Measurements from ENCODE around the gene RNF44. TPM values are rescaled to one million over a fixed set of nuclear protein-coding genes. Genes with fewer than 3 reads are reported as not detected.

RNF44 gene
- total RNA-seq, 4 donors from 2014 or later = 8.8 to 23.1 (median 15.5) TPM

DNA sequence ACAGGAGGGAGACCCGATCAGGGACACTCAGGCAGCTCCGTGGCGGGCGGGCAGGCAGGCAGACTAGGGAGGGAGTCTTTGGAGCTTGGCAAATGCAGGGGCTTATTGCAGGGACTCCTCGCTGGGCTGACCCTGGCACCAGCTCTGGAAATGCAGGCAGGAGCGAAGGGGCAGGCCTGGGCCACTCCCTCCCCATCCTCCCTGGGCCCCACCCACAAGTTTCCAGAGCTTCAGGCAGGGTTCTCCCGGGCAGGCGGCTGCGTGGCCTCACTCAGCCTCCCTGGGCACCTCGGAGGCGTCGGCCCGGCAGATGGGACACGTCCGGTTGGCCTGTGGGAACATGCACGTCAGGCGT, 8.5 kb downstream of the RNF44 start:
- H3K4me1 ChIP-seq = peaks cover 36 to 59% (median 50%) of the 10 kb centered on the region in 3 donors
- H3K27me3 ChIP-seq = no peaks in the 10 kb centered on the region
- H3K27ac ChIP-seq = peak overlapping the region in 1 of 4 donors; percentile 2
- TF ChIP-seq POLR2A (IDR thresholded peaks at IDR 0.05) = no peak
- TF ChIP-seq, protein P1, sequence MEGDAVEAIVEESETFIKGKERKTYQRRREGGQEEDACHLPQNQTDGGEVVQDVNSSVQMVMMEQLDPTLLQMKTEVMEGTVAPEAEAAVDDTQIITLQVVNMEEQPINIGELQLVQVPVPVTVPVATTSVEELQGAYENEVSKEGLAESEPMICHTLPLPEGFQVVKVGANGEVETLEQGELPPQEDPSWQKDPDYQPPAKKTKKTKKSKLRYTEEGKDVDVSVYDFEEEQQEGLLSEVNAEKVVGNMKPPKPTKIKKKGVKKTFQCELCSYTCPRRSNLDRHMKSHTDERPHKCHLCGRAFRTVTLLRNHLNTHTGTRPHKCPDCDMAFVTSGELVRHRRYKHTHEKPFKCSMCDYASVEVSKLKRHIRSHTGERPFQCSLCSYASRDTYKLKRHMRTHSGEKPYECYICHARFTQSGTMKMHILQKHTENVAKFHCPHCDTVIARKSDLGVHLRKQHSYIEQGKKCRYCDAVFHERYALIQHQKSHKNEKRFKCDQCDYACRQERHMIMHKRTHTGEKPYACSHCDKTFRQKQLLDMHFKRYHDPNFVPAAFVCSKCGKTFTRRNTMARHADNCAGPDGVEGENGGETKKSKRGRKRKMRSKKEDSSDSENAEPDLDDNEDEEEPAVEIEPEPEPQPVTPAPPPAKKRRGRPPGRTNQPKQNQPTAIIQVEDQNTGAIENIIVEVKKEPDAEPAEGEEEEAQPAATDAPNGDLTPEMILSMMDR (IDR thresholded peaks at IDR 0.05) = no peak
- H3K4me3 ChIP-seq = no peak overlapping the region
- intact Hi-C loops (cut with DNase I) = no loop called here
- H3K9me3 ChIP-seq = no peaks in the 10 kb centered on the region
- DNase-seq = no peak
- WGBS, 2 donors = 56 to 100% methylated on average over 1 to 3 of the region's 17 CpGs
- H3K36me3 ChIP-seq = peaks cover 17 to 70% (median 46%) of the 10 kb centered on the region in 3 donors

DNA sequence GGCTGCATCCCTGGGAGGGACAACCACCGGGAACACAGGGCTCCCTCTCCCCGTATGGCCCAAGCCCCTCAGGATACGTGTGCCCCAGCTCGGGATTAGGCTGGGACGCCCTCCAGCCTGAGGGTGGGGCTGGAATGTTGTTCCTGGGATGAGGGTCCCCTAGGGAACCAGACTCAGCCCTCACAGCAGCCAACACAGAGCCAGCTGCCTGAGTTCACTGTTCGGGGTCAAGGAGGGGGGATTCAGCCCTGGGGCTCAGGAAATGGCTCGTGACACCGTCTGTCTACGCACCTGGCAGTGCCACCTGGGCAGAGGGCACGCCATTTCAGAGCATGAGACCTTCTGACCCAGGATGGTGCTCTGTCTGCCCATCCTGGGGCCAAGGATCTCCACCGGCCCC, 8.9 kb downstream of the RNF44 start:
- Histone ChIP-seq H3K4me1 (peaks cover 32 to 59% (median 47%) of the 10 kb centered on the region in 3 donors), H3K4me3 (no peak overlapping the region), H3K9me3 (no peaks in the 10 kb centered on the region), H3K36me3 (peaks cover 17 to 70% (median 46%) of the 10 kb centered on the region in 3 donors), H3K27ac (peak overlapping the region in 1 of 4 donors; percentile 2), H3K27me3 (no peaks in the 10 kb centered on the region)
- DNase-seq = no peak
- TF ChIP-seq, protein P1 (IDR thresholded peaks at IDR 0.05) = no peak
- no peak for TF ChIP-seq POLR2A (IDR thresholded peaks at IDR 0.05)
- 19% methylated on average over 3 of the region's 11 CpGs; no CpG with 5 or more reads in 1 of the 2 donors for WGBS, 2 donors
- intact Hi-C loops (cut with DNase I) = no loop called here

DNA sequence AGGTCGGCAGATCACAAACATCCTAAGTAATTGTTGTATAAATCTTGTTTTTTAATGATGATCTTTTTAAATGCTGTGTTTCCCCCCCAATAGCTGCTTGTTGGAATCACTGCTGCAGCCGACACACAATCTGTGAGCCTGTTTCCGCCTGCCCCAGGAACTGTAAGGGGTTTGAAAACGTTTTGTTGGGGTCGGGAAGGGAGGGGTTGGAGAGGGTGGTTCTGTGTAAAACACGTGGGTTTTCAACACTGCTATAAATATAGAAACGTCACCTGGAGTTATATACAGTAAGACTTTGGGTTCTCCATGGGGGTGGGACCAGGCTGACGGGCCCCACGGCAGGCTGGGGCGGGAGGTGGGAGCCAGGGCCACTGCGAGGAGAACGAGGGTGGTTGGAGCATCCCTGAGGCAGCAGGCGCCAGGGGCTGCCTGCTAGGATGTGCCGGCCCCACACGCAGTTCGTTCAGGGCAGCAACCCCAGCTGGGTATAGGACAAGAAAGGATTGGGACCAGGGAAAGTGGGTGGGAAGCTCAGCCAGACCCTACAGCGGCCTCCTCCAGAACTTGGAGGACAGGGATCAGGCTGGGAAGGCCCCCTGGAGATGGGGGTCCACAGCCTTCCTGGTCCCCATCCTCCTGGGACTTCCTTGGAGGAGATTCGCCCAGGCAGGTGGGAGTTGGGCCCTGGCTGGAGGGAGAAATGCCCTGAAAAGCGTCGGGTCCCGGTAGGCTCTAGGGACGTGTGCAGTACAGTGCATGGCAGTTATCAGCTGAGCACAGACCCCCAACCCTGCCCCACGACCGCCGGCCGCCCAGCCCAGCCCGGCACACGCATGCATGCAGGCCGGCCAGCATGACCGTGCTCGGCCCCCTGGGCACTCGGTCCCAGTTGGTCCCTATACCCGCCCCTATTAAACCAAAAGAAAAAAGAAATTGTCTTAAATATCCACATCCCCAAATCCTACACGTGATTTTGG, 9.7 kb downstream of the RNF44 start:
- DNase-seq = no peak
- Histone ChIP-seq H3K4me1 (peaks cover 24 to 59% (median 39%) of the 10 kb centered on the region in 3 donors), H3K9me3 (no peaks in the 10 kb centered on the region), H3K4me3 (no peak overlapping the region), H3K27ac (no peak overlapping the region), H3K36me3 (peaks cover 17 to 70% (median 46%) of the 10 kb centered on the region in 3 donors), H3K27me3 (no peaks in the 10 kb centered on the region)
- WGBS, 2 donors = 65 to 68% methylated on average over 8 to 15 of the region's 34 CpGs
- no peak for TF ChIP-seq POLR2A (IDR thresholded peaks at IDR 0.05)
- TF ChIP-seq, protein P1 (IDR thresholded peaks at IDR 0.05) = no peak
- intact Hi-C loops (cut with DNase I) = no loop called here

DNA sequence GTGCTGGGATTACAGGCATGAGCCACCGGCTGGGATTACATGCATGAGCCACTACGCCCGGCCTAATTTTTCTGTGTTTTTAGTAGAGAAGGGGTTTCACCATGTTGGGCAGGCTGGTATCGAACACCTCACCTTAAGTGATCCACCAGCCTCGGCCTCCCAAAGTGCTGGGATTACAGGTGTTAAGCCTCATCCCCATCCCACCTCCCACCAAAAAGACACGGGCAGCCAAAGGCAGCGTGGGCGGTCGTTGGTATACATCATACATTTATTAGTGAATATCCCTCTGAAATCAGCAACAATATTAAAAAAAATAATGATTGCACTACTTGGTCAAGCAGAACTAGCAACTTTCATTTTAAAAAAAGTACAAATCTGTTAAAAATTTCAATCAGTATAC, 10.7 kb downstream of the RNF44 start:
- Histone ChIP-seq H3K9me3 (no peaks in the 10 kb centered on the region), H3K4me3 (no peak overlapping the region), H3K4me1 (peaks cover 15 to 52% (median 29%) of the 10 kb centered on the region in 3 donors), H3K36me3 (peaks cover 16 to 60% (median 40%) of the 10 kb centered on the region in 3 donors), H3K27me3 (no peaks in the 10 kb centered on the region), H3K27ac (no peak overlapping the region)
- TF ChIP-seq, protein P1 (IDR thresholded peaks at IDR 0.05) = no peak
- TF ChIP-seq POLR2A (IDR thresholded peaks at IDR 0.05) = no peak
- no peak for DNase-seq
- 88 to 96% methylated on average over 8 to 9 of the region's 9 CpGs for WGBS, 2 donors
- intact Hi-C loops (cut with DNase I) = no loop called here

DNA sequence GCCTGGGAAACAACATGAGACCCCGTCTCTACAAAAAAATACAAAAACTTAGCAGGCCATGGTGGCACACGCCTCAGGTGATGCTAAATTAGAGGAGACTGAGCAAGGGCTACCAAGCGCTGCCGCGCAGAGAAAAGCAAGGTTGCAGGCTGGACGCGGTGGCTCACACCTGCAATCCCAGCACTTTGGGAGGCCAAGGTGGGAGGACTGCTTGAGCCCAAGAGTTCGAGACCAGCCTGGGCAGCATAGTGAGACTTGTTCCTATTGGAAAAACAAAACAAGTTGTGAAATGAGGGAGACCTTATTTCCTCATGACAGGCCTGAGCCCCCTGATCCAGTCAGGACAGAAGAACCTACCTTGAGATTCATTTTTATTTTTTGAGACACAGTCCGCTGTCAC, 11.5 kb downstream of the RNF44 start:
- intact Hi-C loops (cut with DNase I) = no loop called here
- peaks cover 15 to 44% (median 21%) of the 10 kb centered on the region in 3 donors for H3K4me1 ChIP-seq
- DNase-seq = no peak
- TF ChIP-seq, protein P1 (IDR thresholded peaks at IDR 0.05) = no peak
- no peak for TF ChIP-seq POLR2A (IDR thresholded peaks at IDR 0.05)
- H3K9me3 ChIP-seq = no peaks in the 10 kb centered on the region
- WGBS, 2 donors = 92 to 98% methylated on average over 8 to 9 of the region's 9 CpGs
- no peak overlapping the region for H3K27ac ChIP-seq
- peaks cover 10 to 52% (median 33%) of the 10 kb centered on the region in 3 donors for H3K36me3 ChIP-seq
- H3K27me3 ChIP-seq = no peaks in the 10 kb centered on the region
- H3K4me3 ChIP-seq = no peak overlapping the region
